Vagina (tissue), 2 donors: ENCODE data around the gene ZSWIM6. TPM values are rescaled to one million over a fixed set of nuclear protein-coding genes. Genes with fewer than 3 reads are reported as not detected.

Source experiments
- DNase-seq, 2 donors: peaks; one replicate each; pipeline ENCODE4 v3.0.0-alpha.2; 2017; ENCODE audit errors: extremely low spot score in 2 of 2
- H3K27ac ChIP-seq: fragments of 200-600 bp; sonication (generic); one replicate; pipeline ENCODE4 v1.5.1; 2019
- H3K27me3 ChIP-seq: fragments of 200-600 bp; sonication (generic); one replicate; pipeline ENCODE4 v1.5.1; 2019
- H3K36me3 ChIP-seq, 2 donors: fragments of 200-600 bp; sonication (generic); one replicate each; pipeline ENCODE4 v1.5.1; 2017 to 2019
- H3K4me1 ChIP-seq: fragments of 200-600 bp; sonication (generic); one replicate; pipeline ENCODE4 v1.5.1; 2019
- H3K4me3 ChIP-seq, 2 donors: fragments of 200-600 bp; sonication (generic); 1 replicate in 1 of 2; 2 replicates in 1 of 2; pipeline ENCODE4 v1.5.1; 2016 to 2019
- H3K9me3 ChIP-seq: fragments of 200-600 bp; sonication (generic); one replicate; pipeline ENCODE4 v1.5.1; 2019
- POLR2A ChIP-seq, 2 donors: fragments of 450-650 bp; IDR thresholded peaks; one replicate each; pipeline ENCODE4 v1.6.1; 2017; ENCODE audit warnings: antibody characterized with exemption in 2 of 2, mild to moderate bottlenecking in 2 of 2, moderate library complexity in 2 of 2
- POLR2AphosphoS5 ChIP-seq, 2 donors: sonication (generic); formaldehyde crosslinking; IDR thresholded peaks; one replicate each; pipeline ENCODE4 v1.9.0; 2017; ENCODE audit warnings: antibody characterized with exemption in 2 of 2, mild to moderate bottlenecking in 2 of 2, low read depth in 1 of 2; ENCODE audit not compliant: insufficient read depth in 1 of 2
- intact Hi-C: fragments of 100-400 bp; cut with DNase I; formaldehyde crosslinking; loops from one replicate; pipeline ENCODE4 v1.15.1; 2023
- total RNA-seq: library from RNA; depleted of rRNA; stranded (reverse); fragments of >200 nt; gene quantifications from one replicate; pipeline ENCODE4 v1.2.3, GENCODE V29; 2016
- TF ChIP-seq, protein P1 (sequence below), 3 experiments: fragments of 450-650 bp in 2 of 3; fragments of 200-600 bp in 1 of 3; sonication (generic) in 1 of 3; IDR thresholded peaks; one replicate each; pipeline ENCODE4 v1.5.1; 2017 to 2019; ENCODE audit warnings: antibody characterized with exemption in 3 of 3, mild to moderate bottlenecking in 2 of 3, moderate library complexity in 2 of 3

ZSWIM6 gene
- total RNA-seq, 1 donor from 2014 or later: 16.7 TPM

DNA sequence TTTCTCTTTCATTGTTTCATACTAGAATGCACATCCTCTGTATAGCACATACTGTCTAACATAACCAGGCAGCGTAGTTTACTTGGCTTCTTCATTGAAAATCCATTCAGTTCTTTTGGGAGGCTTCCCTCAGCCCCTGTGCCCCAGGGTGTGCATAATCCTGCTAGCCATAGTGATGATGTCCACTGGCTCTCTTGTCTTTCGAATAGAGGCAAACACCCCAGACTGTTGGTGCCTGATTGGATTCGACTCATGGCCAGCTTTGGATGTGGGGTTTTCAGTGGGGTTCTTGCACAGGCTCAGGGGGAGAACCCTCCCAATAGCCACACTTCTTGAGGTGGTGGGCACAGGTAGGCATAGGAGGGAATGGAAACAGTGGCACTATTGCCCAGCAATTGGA, 53.6 kb downstream of the ZSWIM6 start:
- no peaks in the 10 kb centered on the region for H3K9me3 ChIP-seq
- no peak for TF ChIP-seq POLR2AphosphoS5 (IDR thresholded peaks at IDR 0.05; ENCODE audit: insufficient read depth in 1 of 2, low read depth in 1 of 2)
- TF ChIP-seq, protein P1, sequence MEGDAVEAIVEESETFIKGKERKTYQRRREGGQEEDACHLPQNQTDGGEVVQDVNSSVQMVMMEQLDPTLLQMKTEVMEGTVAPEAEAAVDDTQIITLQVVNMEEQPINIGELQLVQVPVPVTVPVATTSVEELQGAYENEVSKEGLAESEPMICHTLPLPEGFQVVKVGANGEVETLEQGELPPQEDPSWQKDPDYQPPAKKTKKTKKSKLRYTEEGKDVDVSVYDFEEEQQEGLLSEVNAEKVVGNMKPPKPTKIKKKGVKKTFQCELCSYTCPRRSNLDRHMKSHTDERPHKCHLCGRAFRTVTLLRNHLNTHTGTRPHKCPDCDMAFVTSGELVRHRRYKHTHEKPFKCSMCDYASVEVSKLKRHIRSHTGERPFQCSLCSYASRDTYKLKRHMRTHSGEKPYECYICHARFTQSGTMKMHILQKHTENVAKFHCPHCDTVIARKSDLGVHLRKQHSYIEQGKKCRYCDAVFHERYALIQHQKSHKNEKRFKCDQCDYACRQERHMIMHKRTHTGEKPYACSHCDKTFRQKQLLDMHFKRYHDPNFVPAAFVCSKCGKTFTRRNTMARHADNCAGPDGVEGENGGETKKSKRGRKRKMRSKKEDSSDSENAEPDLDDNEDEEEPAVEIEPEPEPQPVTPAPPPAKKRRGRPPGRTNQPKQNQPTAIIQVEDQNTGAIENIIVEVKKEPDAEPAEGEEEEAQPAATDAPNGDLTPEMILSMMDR (IDR thresholded peaks at IDR 0.05): no peak
- TF ChIP-seq POLR2A (IDR thresholded peaks at IDR 0.05): no peak
- intact Hi-C loops: no loop called here
- H3K4me1 ChIP-seq: peaks cover 18% of the 10 kb centered on the region
- H3K4me3 ChIP-seq: no peak overlapping the region
- DNase-seq: no peak
- H3K27me3 ChIP-seq: no peaks in the 10 kb centered on the region
- H3K36me3 ChIP-seq: no peaks in the 10 kb centered on the region
- H3K27ac ChIP-seq: no peak overlapping the region

DNA sequence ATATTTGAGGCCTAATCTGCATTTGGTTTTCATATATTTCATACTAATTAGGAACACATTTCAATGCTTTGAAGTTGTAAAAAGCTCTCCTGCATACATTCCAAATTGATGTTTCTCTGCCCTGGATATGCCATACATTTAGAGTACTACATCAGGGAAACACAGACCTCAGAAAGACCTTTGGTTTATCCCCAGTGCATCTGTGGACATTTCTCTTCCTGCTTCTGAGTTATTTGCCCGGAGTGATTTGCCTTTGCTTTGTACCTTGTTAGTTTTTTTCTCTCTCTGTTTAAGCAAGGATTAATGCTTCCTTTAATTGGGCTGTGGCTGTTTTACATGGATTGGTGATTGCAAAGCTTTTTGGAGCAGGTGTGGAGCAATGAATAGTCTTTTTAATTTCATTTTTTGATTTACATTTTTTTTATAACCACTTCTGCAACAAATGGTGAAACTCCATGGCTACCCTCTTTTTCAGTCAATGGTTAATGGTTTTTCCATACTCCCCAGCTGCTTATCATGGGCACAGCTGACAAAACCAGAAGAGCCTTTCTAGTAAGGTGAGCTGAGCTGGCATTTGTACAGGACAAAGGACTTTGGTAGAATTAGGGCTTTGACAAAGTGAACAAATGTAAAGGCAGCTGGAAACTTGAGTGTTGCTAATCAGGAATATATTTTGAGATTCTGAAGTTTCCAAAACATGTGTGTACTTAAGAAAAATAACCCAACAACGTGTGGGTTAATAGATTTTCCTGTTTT, 54.2 kb downstream of the ZSWIM6 start:
- no peaks in the 10 kb centered on the region for H3K36me3 ChIP-seq
- H3K4me1 ChIP-seq: peaks cover 18% of the 10 kb centered on the region
- TF ChIP-seq POLR2A (IDR thresholded peaks at IDR 0.05) (no peak), POLR2AphosphoS5 (IDR thresholded peaks at IDR 0.05; ENCODE audit: insufficient read depth in 1 of 2, low read depth in 1 of 2) (no peak)
- TF ChIP-seq, protein P1 (IDR thresholded peaks at IDR 0.05): no peak
- intact Hi-C loops: no loop called here
- no peak overlapping the region for H3K4me3 ChIP-seq
- DNase-seq: no peak
- no peaks in the 10 kb centered on the region for H3K27me3 ChIP-seq
- H3K9me3 ChIP-seq: no peaks in the 10 kb centered on the region
- H3K27ac ChIP-seq: no peak overlapping the region

DNA sequence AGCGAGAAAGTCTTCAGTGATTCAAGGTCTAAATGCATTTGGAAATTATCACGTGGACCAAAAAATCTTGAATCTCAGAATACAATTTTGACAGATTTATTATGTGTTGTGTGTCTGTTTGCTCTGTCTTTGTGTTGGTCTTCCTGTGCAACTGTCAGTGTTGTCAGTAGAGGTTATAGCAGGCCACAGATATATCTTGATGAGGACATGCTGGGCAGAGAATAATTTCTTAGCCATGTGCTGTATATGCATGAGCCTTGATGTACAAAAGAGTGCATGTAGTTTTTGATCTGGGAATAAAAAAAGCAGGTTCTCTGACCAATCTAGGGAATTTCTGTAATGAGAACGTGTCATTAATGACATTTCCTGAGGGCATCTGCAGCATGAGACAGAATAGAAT, 57.6 kb downstream of the ZSWIM6 start:
- Histone ChIP-seq H3K9me3 (no peaks in the 10 kb centered on the region), H3K27ac (no peak overlapping the region), H3K4me3 (no peak overlapping the region), H3K27me3 (no peaks in the 10 kb centered on the region), H3K36me3 (no peaks in the 10 kb centered on the region), H3K4me1 (peaks cover 25% of the 10 kb centered on the region)
- TF ChIP-seq, protein P1 (IDR thresholded peaks at IDR 0.05): no peak
- TF ChIP-seq POLR2A (IDR thresholded peaks at IDR 0.05): no peak
- TF ChIP-seq POLR2AphosphoS5 (IDR thresholded peaks at IDR 0.05; ENCODE audit: insufficient read depth in 1 of 2, low read depth in 1 of 2): no peak
- DNase-seq: no peak
- intact Hi-C loops: no loop called here

DNA sequence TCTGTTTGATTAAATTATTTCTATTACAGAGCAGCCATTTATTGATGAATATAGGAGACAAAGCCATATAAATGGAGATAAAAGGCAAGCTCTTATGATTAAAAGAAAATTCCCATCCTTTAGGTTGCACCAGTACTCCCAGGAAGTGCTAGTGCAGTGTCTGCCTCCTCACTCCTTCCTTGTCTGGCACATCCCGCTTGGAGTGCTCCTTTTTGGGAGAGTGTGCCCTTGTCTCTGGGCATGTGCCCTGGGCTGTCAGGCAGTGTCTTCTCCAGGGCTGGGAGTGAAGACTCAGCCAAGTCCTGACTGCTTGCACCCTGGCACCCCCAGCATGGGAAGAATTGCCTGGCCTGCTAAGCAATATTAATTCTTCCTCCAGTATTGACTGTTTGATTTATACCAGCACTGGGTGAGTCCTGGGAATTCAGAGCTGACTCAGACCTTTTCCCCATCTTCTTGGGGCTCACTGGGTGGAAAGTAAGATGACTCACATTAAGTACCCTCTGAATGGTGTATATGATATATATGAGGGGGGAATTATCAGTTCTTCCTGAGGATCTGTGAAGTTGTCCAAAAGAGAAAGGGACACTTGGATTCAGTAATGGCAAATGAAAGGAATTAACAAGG, 62.1 kb downstream of the ZSWIM6 start:
- no peaks in the 10 kb centered on the region for H3K27me3 ChIP-seq
- H3K4me3 ChIP-seq: no peak overlapping the region
- no peaks in the 10 kb centered on the region for H3K9me3 ChIP-seq
- H3K27ac ChIP-seq: no peak overlapping the region
- intact Hi-C loops: no loop called here
- peaks cover 19% of the 10 kb centered on the region for H3K4me1 ChIP-seq
- no peaks in the 10 kb centered on the region for H3K36me3 ChIP-seq
- no peak for DNase-seq
- no peak for TF ChIP-seq POLR2A (IDR thresholded peaks at IDR 0.05)
- TF ChIP-seq POLR2AphosphoS5 (IDR thresholded peaks at IDR 0.05; ENCODE audit: insufficient read depth in 1 of 2, low read depth in 1 of 2): no peak
- TF ChIP-seq, protein P1 (IDR thresholded peaks at IDR 0.05): no peak

DNA sequence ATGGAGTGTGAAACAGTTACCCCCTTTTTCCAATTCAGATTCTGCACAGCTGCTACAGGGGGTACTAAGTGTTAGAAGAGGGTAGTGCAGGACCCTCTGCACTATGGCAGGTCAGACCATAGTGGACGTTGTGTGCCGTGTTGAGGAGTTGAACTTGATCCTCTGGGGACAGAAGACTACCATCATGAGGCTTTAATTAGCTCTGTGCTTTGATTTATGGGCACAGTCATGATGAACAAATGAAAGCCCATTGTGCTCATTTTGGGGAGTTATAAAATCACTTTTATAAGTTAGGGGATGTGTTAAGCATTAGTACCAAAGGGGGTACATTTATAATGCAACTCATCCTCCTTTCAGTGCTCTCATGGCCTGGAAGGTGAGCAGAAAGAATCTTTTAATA, 62.7 kb downstream of the ZSWIM6 start:
- no peak for DNase-seq
- intact Hi-C loops: no loop called here

More for the DNA sequence above, 62.7 kb downstream of the ZSWIM6 start:
- Histone ChIP-seq H3K27me3 (no peaks in the 10 kb centered on the region), H3K4me1 (peaks cover 19% of the 10 kb centered on the region), H3K36me3 (no peaks in the 10 kb centered on the region), H3K27ac (no peak overlapping the region), H3K4me3 (no peak overlapping the region), H3K9me3 (no peaks in the 10 kb centered on the region)
- TF ChIP-seq POLR2A (IDR thresholded peaks at IDR 0.05): no peak
- TF ChIP-seq POLR2AphosphoS5 (IDR thresholded peaks at IDR 0.05; ENCODE audit: insufficient read depth in 1 of 2, low read depth in 1 of 2): no peak
- TF ChIP-seq, protein P1 (IDR thresholded peaks at IDR 0.05): no peak
